Activated naive CD4-positive, alpha-beta T cell treated with anti-CD3 and anti-CD28 coated beads, Interleukin-2, amount 50 U/mL, for 24 hours (primary cell): ENCODE measurements around the gene NOVA1.

Source experiments
- H3K27ac Mint-ChIP-seq: one replicate; pipeline ENCODE4 v1.8.0; 2021; ENCODE audit warnings: mild to moderate bottlenecking, mixed read lengths
- H3K27me3 Mint-ChIP-seq: one replicate; pipeline ENCODE4 v1.8.0; 2021; ENCODE audit warnings: mixed read lengths
- H3K36me3 Mint-ChIP-seq: one replicate; pipeline ENCODE4 v1.8.0; 2021; ENCODE audit warnings: mixed read lengths
- H3K4me1 Mint-ChIP-seq: one replicate; pipeline ENCODE4 v1.8.0; 2021; ENCODE audit warnings: mixed read lengths
- H3K4me3 Mint-ChIP-seq: one replicate; pipeline ENCODE4 v1.8.0; 2021; ENCODE audit warnings: mild to moderate bottlenecking, mixed read lengths
- H3K9me3 Mint-ChIP-seq: one replicate; pipeline ENCODE4 v1.8.0; 2021; ENCODE audit warnings: mixed read lengths

NOVA1 gene

GRCh38 chr14:26424537-26424936, 173.3 kb downstream of the NOVA1 start:
- no peaks in the 10 kb centered on the region for H3K27me3 Mint-ChIP-seq
- peaks cover 6% of the 10 kb centered on the region for H3K9me3 Mint-ChIP-seq
- H3K4me3 Mint-ChIP-seq: no peak overlapping the region
- no peaks in the 10 kb centered on the region for H3K36me3 Mint-ChIP-seq
- no peak overlapping the region for H3K27ac Mint-ChIP-seq
- no peaks in the 10 kb centered on the region for H3K4me1 Mint-ChIP-seq

GRCh38 chr14:26415618-26416123, 182.2 kb downstream of the NOVA1 start:
- Mint-ChIP-seq H3K4me1 (no peaks in the 10 kb centered on the region), H3K27me3 (no peaks in the 10 kb centered on the region), H3K27ac (no peak overlapping the region), H3K36me3 (no peaks in the 10 kb centered on the region), H3K4me3 (no peak overlapping the region), H3K9me3 (peaks cover 12% of the 10 kb centered on the region)

- no peaks in the 10 kb centered on the region for H3K36me3 Mint-ChIP-seq
- H3K9me3 Mint-ChIP-seq: peaks cover 12% of the 10 kb centered on the region
- no peaks in the 10 kb centered on the region for H3K4me1 Mint-ChIP-seq
- H3K27ac Mint-ChIP-seq: no peak overlapping the region
- H3K4me3 Mint-ChIP-seq: no peak overlapping the region
- H3K27me3 Mint-ChIP-seq: no peaks in the 10 kb centered on the region
Observed at GRCh38 chr14:26414926-26415325, 182.9 kb downstream of the NOVA1 start.

- H3K27ac Mint-ChIP-seq: no peak overlapping the region
- H3K9me3 Mint-ChIP-seq: peaks cover 12% of the 10 kb centered on the region
- no peak overlapping the region for H3K4me3 Mint-ChIP-seq
- no peaks in the 10 kb centered on the region for H3K27me3 Mint-ChIP-seq
- no peaks in the 10 kb centered on the region for H3K4me1 Mint-ChIP-seq
- no peaks in the 10 kb centered on the region for H3K36me3 Mint-ChIP-seq
Observed at GRCh38 chr14:26414103-26414502, 183.7 kb downstream of the NOVA1 start.

- Mint-ChIP-seq H3K9me3 (peaks cover 9% of the 10 kb centered on the region), H3K4me3 (no peak overlapping the region), H3K27ac (no peak overlapping the region), H3K36me3 (no peaks in the 10 kb centered on the region), H3K27me3 (no peaks in the 10 kb centered on the region), H3K4me1 (no peaks in the 10 kb centered on the region)
Observed at GRCh38 chr14:26412421-26412820, 185.4 kb downstream of the NOVA1 start.

GRCh38 chr14:26410189-26410685, 187.6 kb downstream of the NOVA1 start:
- no peaks in the 10 kb centered on the region for H3K27me3 Mint-ChIP-seq
- no peaks in the 10 kb centered on the region for H3K36me3 Mint-ChIP-seq
- no peak overlapping the region for H3K4me3 Mint-ChIP-seq
- no peak overlapping the region for H3K27ac Mint-ChIP-seq
- H3K9me3 Mint-ChIP-seq: no peaks in the 10 kb centered on the region
- no peaks in the 10 kb centered on the region for H3K4me1 Mint-ChIP-seq

GRCh38 chr14:26404927-26405326, 192.9 kb downstream of the NOVA1 start:
- Mint-ChIP-seq H3K36me3 (no peaks in the 10 kb centered on the region), H3K4me1 (no peaks in the 10 kb centered on the region), H3K9me3 (peaks cover 12% of the 10 kb centered on the region), H3K4me3 (no peak overlapping the region), H3K27me3 (no peaks in the 10 kb centered on the region), H3K27ac (no peak overlapping the region)

GRCh38 chr14:26403760-26404159, 194.1 kb downstream of the NOVA1 start:
- no peak overlapping the region for H3K27ac Mint-ChIP-seq
- H3K36me3 Mint-ChIP-seq: no peaks in the 10 kb centered on the region
- no peaks in the 10 kb centered on the region for H3K27me3 Mint-ChIP-seq
- H3K9me3 Mint-ChIP-seq: peaks cover 12% of the 10 kb centered on the region
- no peak overlapping the region for H3K4me3 Mint-ChIP-seq
- H3K4me1 Mint-ChIP-seq: no peaks in the 10 kb centered on the region

- Mint-ChIP-seq H3K9me3 (peaks cover 12% of the 10 kb centered on the region), H3K4me3 (no peak overlapping the region), H3K27me3 (no peaks in the 10 kb centered on the region), H3K36me3 (no peaks in the 10 kb centered on the region), H3K4me1 (no peaks in the 10 kb centered on the region), H3K27ac (no peak overlapping the region)
Observed at GRCh38 chr14:26402126-26402525, 195.7 kb downstream of the NOVA1 start.

- peaks cover 12% of the 10 kb centered on the region for H3K9me3 Mint-ChIP-seq
- H3K4me3 Mint-ChIP-seq: no peak overlapping the region
- no peaks in the 10 kb centered on the region for H3K4me1 Mint-ChIP-seq
- H3K36me3 Mint-ChIP-seq: no peaks in the 10 kb centered on the region
- no peaks in the 10 kb centered on the region for H3K27me3 Mint-ChIP-seq
- no peak overlapping the region for H3K27ac Mint-ChIP-seq
Observed at GRCh38 chr14:26401179-26401968, 196.5 kb downstream of the NOVA1 start.

- Mint-ChIP-seq H3K27me3 (no peaks in the 10 kb centered on the region), H3K27ac (no peak overlapping the region), H3K4me1 (no peaks in the 10 kb centered on the region), H3K36me3 (no peaks in the 10 kb centered on the region), H3K4me3 (no peak overlapping the region), H3K9me3 (peaks cover 12% of the 10 kb centered on the region)
Observed at GRCh38 chr14:26400373-26400772, 197.5 kb downstream of the NOVA1 start.

GRCh38 chr14:26398616-26399015, 199.2 kb downstream of the NOVA1 start:
- Mint-ChIP-seq H3K4me3 (no peak overlapping the region), H3K27me3 (no peaks in the 10 kb centered on the region), H3K9me3 (peaks cover 7% of the 10 kb centered on the region), H3K4me1 (no peaks in the 10 kb centered on the region), H3K36me3 (no peaks in the 10 kb centered on the region), H3K27ac (no peak overlapping the region)
